GM19023 (cell line): Measurements from ENCODE around the gene SLC39A5.
"Not testable (repeated sequence)": the region's sequence is repeated elsewhere in the genome, so short reads cannot be mapped to it uniquely, and the experiment has no call there.

ENCODE experiments used
- ATAC-seq: cut with Tn5 transposase; IDR thresholded peaks from one replicate; pipeline ENCODE4 v1.9.1; 2021; ENCODE audit warnings: mild to moderate bottlenecking, moderate library complexity; ENCODE audit not compliant: unreplicated experiment

SLC39A5 gene

DNA sequence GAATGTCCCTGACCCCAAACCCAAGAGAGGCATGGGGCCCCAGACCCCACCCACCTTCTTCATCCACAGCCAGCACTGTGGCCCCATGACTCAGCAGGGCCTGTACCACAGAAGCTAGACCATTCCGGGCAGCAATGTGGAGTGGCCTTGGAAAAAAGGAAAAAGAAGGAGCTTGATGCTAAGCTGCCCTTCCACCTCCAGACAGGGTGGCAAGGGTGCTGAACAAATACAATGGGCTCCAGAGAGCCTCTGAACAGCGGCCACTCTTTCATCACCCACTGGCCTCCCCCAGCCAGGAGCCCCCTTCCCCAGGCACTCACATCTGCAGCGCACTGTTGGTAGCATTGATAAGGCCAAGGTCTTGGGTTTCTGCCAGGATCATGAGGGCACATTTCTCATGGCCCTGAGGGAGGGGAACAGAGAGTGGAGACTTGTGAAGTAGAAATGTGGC, 13.9 kb downstream of the SLC39A5 start:
- ATAC-seq, result no peak

DNA sequence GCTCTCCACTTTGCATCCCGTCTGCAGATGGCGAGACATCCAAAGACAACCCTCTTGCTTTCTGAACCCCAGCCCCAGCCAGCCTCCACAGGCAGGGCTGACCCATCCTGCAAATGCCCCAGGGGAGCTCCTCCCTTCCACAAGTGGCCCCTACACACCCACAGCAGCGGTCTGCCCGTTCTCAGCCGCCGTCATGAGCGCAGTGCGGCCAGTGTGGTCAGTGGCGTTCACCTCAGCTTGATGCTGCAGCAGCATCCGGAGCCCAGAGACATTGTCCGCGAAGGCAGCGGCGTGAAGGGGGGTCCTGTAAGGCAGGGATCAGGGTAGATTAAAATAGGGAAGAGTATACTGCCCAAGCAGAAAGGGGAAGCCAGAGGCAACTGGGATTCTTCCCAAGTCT, 14.6 kb downstream of the SLC39A5 start:
- no peak for ATAC-seq

DNA sequence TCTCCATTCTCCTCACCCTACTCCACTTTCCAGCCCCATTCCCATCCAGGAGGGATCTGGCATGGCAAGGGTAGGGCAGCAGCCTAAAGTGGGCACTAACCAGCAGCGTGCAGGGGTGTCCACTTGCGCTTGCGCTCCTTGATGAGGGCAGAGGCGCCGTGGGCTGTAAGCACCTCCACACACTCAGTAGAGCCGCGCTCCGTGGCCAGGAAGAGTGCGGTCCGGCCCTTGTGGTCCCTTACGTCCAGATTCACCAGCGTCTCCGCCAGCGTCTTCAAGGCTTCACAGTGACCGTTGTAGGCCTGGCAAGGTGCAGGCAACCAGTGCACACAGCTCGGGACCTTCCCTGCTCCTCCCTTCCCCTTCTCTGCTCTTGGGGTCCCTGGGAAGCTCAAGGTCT, 18.1 kb downstream of the SLC39A5 start:
- ATAC-seq, result no peak

DNA sequence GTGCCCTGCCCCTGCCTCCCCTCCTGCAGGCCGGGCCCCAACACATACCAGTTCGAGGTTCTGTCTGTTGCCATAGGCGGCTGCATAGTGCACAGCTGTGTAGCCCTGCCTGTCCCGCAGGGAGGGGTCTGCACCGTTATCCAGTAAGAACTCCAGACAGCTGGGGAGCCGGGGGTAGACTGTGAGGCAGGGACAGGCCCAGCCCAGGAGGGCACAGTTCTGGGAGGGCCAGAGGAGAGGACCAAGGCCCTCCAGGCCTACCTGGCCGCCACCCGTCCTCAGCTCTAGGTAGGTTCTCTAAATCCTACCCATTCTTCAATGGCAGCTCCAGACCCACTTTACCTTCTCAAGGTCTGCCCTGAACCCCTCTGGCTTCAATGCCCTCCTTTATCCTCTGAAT, 18.9 kb downstream of the SLC39A5 start:
- ATAC-seq, result no peak

DNA sequence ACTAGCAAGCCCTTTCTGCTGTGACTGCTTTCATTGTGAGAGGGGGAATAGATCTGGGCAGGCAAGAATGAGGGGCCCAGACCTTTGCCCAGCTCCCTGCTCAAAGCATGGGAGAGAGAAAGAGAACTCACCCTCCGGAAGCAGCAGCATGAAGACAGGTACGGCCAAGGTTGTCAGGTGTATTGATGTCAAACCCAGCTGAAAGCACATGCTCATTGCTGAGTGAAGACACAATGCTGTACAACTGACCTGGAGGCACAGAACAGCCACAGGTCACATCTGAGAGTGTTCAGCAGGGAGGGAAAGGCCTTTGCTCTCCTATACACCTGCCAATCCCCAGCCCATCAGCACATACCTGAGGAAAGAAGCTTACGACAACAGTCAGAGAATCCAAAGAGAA, 22.8 kb downstream of the SLC39A5 start:
- ATAC-seq, result no peak

DNA sequence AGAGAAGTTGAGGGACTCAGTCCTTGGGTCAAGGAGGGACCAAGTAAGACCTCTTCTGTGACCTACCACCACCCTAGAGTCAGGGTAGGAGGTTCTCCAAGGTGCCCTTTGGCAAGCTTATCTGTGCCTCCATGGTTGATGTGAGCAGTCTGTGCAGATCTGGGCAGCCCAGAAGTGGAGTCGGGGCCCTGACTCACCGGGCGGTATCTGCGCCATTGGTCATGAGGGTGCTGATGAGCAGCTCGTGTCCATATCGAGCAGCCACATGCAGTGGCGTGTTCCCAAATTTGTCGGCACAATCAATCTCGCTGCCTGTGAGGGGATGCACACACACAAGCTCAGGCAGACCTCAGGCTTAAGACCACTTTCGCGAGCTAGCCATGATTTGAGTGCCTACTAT, 23.2 kb downstream of the SLC39A5 start:
- ATAC-seq, result no peak

DNA sequence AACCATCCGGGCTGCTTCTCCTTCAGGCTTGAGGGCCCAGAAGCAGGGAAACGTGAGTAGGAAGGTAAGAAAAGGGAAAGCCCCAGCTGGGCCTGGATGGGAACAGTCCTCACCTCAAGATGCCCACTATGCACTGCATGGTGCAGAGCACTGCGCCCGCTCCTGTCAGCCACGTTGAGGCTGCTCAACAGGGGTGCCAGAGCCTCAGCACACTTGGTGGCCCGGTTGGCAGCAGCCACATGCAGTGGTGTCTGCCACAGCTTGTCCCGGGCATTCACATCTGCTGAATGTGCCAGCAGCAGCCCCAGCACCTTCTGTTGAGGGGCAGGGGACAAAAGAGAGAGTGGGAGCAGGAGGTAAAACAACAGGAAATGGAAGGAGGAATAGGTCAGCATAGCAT, 25.8 kb downstream of the SLC39A5 start:
- ATAC-seq, result no peak

DNA sequence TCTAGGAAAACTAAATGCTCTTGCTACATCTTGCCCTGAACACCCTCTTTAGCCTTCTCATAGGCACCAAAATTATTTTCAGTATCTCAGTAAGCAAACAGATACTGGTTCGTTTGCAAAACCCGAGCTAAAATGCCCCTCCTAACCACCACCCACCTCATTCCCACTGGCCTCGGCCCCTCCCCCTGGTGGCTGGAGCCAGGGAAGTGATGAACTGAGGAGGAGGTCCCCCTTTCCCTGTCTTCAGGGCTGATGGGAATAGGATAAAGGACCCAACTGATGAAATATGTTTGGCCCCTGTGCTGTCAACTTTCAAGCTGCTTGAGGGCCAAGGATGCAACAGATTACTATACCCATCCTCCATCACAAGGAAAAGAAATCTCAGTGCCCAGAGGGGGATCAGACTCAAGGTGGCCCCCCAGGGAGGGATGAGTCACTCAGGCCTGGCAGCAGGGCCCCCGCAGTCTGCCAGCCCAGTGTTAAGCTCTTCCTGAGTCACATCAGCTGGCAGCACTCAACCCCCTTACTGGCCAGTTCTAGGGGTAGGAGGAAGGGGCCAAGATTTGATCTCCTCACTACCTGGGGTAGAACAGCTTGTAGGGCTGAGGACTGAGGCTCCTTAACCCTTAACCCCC, 26.6 kb downstream of the SLC39A5 start:
- ATAC-seq, result no peak

DNA sequence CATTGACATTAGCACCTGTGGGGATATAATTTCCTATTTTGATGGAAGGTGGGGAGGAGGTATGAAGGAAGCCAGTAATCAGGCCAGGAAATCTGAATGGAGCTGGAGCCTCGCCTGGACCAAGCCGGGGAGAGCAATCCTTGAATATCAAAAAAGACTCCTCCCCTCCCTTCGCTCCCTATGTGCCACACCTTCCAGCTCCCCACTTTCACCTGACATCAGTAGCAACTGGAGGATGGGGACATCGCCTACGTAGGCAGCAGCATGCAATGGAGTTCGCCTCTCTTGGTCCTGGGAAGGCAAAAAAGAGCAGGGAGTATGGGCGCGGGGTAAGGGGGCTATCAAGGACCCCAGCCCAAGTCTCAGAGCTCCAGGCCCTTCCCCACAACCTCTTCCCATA, 27.2 kb downstream of the SLC39A5 start:
- no peak for ATAC-seq

DNA sequence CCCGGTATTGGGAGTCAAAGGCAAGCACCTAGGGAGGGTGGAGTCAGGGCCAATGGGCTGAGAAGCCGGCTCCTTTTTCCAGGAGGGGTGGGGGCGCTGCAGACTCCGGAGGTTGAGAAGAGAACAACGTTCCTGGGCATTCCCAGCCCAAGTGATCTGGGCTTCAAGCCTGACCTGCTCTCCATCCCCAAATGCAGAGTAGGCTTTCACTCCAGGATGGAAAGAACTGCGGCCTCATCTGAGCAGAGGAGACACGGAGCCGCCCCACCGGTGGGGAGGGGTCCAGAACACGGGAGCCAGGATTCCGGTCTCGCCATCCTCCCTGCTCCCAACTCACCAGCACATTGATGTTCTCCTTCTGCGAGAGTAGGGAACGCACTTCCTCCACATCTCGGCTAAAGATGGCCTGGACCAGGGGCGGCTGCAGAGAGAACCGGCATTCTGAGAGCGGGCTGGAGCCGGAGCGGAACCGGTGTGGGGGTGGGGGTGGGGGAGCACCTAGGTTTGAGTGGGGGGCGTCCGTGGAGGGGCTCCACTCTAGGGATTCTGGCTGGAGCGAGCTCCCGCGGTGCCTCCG, 27.7 kb downstream of the SLC39A5 start:
- ATAC-seq, result peak; percentile 11

DNA sequence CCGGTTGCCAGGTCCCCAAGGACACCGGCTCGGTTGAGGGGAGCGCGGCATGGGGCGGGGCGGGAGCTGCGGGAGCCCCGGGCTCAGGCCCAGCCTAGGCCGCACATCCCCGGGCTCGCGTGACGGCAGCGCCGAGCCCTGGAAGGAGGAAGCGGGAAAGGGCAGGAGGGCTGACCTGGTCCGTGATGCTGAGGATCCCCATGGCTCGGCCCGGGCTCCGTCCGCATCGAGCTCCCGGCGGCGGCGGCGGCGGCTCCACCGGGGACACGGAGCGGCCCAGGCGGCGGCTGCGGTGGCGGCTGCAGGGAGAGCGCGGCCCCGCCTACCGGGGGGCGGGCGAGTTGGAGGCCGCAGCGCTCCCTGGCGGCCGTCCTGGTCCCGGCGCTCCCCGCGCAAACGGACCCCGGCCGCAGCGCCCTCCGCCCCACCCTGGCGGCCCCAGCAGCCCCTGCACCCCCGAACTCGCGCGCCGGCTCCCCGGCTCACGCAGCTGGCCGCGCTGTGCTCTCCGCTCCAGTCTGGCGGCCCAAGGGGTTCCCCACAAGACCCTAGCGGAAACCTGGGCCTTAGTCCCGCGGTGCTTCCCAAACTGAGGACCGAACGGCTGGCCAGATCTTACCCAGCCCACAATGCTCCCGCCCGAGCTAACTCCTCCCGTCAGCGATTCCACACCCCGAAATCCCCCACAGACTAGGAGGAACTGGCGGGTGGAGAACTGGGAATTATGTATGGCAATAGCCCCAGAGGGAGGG, 28.4 kb downstream of the SLC39A5 start, which contains the start of gene ANKRD52:
TSS of gene ANKRD52 (minus strand) at position 317 of the 752 bp plus-strand sequence. CDS start at position 202, 115 bp downstream.
- ATAC-seq, result peak; percentile 91

DNA sequence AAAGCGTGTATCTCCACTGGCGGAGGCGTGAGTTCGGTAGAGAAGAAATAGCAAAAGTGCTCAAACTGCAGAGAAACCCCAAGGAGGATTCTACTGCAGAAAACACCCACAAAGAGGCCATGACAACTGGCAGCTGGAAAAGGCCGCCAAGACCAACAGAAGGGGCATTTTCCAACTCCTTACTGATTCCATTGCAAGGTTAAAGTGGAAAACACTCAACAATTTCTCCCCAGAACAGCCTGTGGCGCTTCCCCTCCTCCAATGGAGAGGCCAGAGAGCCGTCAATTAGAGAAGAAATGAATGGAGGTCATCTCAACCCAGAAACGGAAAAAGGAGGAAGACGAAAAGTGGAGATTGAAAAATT, 29.0 kb downstream of the SLC39A5 start:
- no peak for ATAC-seq

DNA sequence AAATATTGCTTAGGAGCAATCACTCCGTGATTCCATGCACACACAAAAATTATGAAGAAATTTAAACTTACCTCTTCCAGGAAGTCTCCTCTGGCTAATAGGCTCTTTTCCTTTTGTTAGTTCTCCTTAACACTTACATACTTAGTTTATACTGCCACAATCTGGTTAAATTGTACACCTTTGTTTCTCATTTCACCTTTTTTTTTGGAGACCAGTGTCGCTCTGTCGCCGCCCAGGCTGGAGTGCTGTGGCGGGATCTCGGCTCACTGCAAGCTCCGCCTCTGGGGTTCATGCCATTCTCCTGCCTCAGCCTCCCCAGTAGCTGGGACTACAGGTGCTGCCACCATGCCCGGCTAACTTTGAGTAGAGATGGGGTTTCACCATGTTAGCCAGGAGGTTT, 30.5 kb downstream of the SLC39A5 start:
- ATAC-seq, result no peak

DNA sequence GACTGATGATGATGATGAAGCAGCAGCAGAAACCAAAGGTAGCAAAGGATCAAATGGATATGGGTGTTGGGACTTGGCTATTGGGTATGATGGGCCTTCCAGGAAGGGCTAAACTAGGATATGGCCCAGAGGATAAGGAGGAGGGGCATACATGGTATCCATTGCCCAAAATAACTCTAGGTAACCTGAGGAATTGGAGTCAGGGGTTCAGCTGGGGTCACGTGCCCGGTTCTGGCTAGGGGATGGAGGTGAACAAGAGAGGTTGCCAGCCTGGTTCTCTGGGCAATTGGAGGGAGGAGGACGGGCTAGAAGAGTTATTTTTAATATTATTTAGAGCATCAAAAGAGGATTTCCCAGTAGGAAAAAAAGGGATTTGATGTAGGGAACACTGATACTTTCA, 31.1 kb downstream of the SLC39A5 start:
- no peak for ATAC-seq

DNA sequence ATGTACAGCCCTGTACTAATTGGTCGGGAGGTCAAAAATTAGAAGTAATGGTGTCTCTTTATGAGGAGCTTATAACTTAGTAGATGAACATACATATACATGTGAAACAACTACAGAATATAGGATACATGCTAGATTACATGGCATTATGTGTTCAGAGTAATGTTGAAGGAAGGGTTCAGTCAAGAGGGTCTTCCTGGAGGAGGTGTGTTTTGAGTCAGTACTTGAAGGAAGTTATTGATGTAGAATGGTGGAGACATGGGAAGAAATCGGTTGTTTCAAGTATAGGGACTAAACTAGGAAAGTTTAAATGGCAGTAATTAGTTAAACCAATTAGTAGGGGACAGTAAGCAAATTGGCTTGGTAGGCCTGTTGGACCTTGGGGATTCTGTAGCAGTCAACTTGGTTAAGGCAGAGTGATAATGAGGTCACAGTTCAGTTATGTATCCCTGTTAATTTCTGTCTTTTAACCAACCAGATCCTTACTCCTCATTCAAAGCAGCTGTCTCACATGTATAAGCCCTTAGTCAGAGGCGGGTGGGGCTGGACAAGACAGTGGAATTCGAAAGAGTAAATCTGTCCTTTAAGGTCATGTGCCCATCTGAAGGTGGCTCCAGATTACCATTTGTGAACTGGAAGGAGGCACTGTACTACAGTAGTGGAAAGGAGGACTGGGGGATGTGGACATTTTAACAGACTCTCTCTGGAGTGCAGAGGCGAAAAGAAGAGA, 31.8 kb downstream of the SLC39A5 start:
- no peak for ATAC-seq

DNA sequence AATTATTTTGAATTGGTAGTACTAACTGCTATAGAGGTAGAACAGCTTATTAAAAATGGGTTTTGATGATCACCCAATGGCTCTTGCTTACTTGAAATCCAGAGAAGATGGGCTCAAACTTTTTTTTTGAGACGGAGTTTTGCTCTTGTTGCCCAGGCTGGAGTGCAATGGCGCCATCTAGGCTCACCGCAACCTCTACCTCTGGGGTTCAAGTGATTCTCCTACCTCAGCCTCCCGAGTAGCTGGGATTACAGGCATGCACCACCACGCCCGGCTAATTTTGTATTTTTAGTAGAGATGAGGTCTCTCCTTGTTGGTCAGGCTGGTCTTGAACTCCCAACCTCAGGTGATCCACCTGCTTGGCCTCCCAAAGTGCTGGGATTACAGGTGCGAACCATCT, 33.1 kb downstream of the SLC39A5 start:
- ATAC-seq, result not testable (repeated sequence)

DNA sequence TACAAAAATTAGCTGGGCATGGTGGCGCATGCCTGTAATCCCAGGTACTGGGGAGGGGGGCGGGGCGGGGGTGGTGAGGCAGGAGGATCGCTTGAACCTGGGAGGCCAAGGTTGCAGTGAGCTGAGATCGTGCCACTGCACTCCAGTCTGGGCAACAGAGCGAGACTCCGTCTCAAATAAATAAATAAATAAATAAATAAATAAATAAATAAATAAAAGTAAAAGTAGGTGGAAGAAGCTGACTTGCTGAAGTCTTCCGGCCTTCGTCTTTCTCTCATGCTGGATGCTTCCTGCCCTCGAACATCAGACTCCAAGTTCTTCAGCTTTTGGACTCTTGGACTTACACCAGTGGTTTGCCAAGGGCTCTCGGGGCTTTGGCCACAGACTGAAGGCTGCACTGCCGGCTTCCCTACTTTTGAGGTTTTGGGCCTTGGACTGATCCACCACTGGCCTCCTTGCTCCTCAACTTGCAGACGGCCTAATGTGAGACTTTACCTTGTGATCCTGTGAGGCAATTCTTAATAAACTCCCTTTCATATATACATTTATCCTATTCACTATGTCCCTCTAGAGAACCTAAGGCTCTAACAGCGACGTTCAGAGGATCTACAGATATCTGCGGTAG, 36.3 kb downstream of the SLC39A5 start:
- not testable (repeated sequence) for ATAC-seq

DNA sequence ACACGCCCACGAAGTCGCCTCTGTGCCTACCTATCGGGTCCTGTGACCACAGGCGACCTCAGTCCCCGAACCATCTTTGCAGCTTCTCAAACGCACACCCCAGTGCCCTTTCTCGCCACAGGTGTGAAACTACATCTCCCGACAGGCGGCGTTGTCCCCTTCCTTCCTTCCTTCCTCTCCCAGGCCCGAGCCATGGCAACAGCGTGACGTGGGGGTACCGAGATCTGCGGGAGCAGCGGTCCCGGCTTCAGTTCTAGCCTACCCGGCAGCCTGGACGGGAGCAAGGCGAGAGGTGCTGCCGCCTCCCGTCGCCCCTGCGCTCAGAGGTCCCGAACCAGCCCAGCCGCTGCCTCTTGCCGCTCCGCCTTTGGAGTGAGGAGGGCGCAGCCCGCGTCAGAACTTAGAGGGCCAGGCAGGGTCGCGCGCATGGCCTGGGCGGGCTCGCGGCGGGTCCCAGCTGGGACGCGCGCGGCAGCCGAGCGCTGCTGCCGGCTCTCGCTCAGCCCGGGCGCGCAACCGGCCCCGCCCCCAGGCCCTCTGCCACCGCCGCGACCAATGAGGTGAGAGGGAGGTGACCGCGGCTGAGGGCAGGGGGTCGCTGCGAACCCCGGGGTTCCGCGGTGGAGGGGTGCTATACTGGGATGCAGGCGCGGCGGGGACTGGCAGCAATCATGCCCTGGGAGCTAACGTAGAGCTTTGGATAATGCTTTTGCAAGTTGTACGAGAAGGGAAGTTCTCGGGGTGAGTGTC, 37.0 kb downstream of the SLC39A5 start, which contains the start of gene COQ10A:
TSS of gene COQ10A (plus strand) at position 250 of the 750 bp plus-strand sequence. CDS start at position 427, 177 bp downstream.
- ATAC-seq, result peak; percentile 93

DNA sequence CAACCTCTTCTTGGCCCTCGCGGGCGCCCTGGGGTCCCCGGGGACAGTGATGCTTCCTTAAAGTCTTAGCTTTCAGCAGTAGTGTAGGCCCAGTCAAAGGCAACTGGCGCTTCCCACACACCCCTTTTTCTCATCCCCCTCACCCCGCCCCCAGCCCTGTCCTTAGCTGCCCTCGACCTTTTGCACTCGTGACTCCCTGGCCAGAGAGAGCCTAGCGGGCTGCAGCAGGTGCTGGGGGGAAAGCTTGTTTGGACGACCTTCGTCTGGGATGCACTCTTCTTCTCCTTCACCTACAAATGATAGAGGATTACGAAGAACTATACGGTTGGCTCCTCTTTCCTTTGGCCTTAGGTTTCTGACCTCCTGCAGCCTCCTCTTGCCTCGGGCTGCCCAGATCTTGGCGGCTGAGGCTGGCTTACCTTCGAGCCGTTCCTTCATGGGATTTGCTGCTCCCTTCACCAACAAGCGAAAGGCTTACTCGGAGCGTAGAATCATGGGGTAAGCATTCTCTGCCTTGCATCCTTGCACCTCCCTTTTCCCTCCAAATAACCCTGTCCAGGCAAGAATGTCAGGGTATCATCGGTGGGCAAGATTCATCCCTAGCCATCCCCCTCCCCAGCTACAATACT, 37.7 kb downstream of the SLC39A5 start:
- ATAC-seq, result peak; percentile 20

DNA sequence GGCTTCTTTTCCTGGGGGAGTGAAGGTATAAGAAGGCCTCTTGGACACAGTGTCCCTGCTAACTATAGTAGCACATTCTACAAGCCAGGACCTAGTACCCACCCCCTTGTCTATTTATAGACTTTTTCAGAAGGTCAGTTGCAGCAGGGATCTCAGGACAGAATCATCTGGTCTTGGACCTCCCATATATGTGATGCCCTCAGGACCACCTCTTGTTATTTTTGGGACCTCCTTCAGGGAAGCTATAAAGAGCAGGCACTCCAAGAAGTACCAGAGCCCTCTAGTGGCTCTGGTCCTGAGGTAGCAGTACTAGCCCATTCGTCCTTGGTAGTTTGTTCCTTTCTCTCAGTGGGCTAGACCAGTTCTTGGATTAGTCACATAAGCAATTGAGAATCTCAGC, 41.2 kb downstream of the SLC39A5 start:
- ATAC-seq, result no peak
